ENCODE measurements around the gene INPP5A. TPM values are rescaled to one million over a fixed set of nuclear protein-coding genes. Genes with fewer than 3 reads are reported as not detected.

Gene INPP5A
- total and polyA plus RNA-seq, 2 of the 13 experiments (the other 11 are each of a cell fraction or from before 2014, with no cell fraction given): 17.5 to 37.9 TPM

- TF ChIP-seq ZNF282 (IDR thresholded peaks at IDR 0.05; ENCODE audit: partially characterized antibody) (no peak), PAXIP1 (CRISPR knock-in tag; conservative IDR thresholded peaks at IDR 0.05) (no peak), ZNF687 (CRISPR knock-in tag; IDR thresholded peaks at IDR 0.05) (peak; percentile 89)
Measured at GRCh38 chr10:132519382-132520176, 18.0 kb upstream of the INPP5A start (continued).

Measured in HepG2 (cell line).